GM18868 (cell line): Measurements from ENCODE around the gene PTPRN2.
"Not testable (repeated sequence)": the region's sequence is repeated elsewhere in the genome, so short reads cannot be mapped to it uniquely, and the experiment has no call there.

Experiments used
- ATAC-seq: cut with Tn5 transposase; IDR thresholded peaks from one replicate; pipeline ENCODE4 v1.9.1; 2021; ENCODE audit warnings: mild to moderate bottlenecking, moderate library complexity; ENCODE audit not compliant: unreplicated experiment

The PTPRN2 gene

GRCh38 chr7:157744786-157745601 is 842.6 kb downstream of the PTPRN2 start:
- ATAC-seq: no peak

- no peak for ATAC-seq
Measured at GRCh38 chr7:157743781-157744525, 843.7 kb downstream of the PTPRN2 start.

- no peak for ATAC-seq
Measured at GRCh38 chr7:157740251-157740798, 847.3 kb downstream of the PTPRN2 start.

- ATAC-seq: no peak
Measured at GRCh38 chr7:157739650-157740049, 848.0 kb downstream of the PTPRN2 start.

GRCh38 chr7:157739031-157739430 is 848.6 kb downstream of the PTPRN2 start:
- ATAC-seq: no peak

GRCh38 chr7:157738066-157738460 is 849.6 kb downstream of the PTPRN2 start:
- ATAC-seq: no peak

GRCh38 chr7:157737151-157738065 is 850.2 kb downstream of the PTPRN2 start:
- no peak for ATAC-seq

- no peak for ATAC-seq
Measured at GRCh38 chr7:157736341-157736740, 851.3 kb downstream of the PTPRN2 start.

GRCh38 chr7:157735826-157736225 is 851.8 kb downstream of the PTPRN2 start:
- no peak for ATAC-seq

- ATAC-seq: no peak
Measured at GRCh38 chr7:157734676-157735640, 852.7 kb downstream of the PTPRN2 start.

GRCh38 chr7:157733760-157734395 is 853.7 kb downstream of the PTPRN2 start:
- ATAC-seq: not testable (repeated sequence)

GRCh38 chr7:157731126-157731525 is 856.5 kb downstream of the PTPRN2 start:
- ATAC-seq: no peak

GRCh38 chr7:157730614-157731013 is 857.0 kb downstream of the PTPRN2 start:
- no peak for ATAC-seq

GRCh38 chr7:157729566-157729965 is 858.1 kb downstream of the PTPRN2 start:
- no peak for ATAC-seq

- no peak for ATAC-seq
Measured at GRCh38 chr7:157727964-157728615, 859.5 kb downstream of the PTPRN2 start.

GRCh38 chr7:157726764-157727163 is 860.9 kb downstream of the PTPRN2 start:
- no peak for ATAC-seq

- ATAC-seq: not testable (repeated sequence)
Measured at GRCh38 chr7:157725312-157725711, 862.3 kb downstream of the PTPRN2 start.

- ATAC-seq: no peak
Measured at GRCh38 chr7:157723205-157723604, 864.4 kb downstream of the PTPRN2 start.
